ENCODE measurements around the gene PIGS. TPM values are rescaled to one million over a fixed set of nuclear protein-coding genes. Genes with fewer than 3 reads are reported as not detected.
A peak's percentile ranks its signal among the peaks of the same experiment; 100 is the strongest.

PIGS gene
- total and polyA plus RNA-seq, 2 donors (not counting 3 experiments of a cell fraction or from before 2014, with no cell fraction given) = 71.3 to 110 TPM

DNA sequence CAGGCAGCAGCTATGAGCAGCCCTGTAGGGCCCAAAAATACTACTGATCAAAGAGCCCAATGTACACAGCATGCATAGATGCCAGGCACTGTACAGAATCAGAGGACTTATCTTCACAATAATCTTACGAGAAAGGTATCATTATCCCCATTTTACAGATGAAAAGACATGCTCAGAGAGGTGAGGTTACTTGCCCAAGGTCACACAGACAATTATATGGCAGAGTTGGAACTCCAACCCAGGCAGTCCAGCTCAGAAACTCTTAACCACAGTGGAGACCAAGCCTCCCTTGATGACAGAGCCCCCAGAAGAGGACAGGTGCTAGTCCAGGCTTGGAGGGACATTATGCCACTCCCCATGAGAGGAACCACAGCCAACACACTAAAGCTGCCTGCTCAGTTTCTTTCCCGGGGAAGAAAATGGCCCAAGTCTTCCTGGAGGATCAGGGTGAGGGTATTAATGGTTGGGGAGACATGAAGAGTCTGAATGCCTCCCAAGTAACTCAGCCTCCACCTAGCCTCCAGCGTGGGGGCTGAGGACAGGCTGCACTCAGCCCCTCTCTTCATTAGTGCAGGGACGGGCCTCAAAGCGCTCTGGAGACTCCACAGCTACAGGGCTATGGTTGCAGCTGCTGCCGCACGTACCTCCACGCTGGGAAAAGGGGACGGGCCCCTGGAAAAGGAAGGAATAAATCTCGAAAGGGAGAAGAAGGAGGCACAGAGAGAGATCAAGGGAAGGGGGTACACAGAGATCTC, 19.7 kb downstream of the PIGS start:
- no TSS peak for BruUV-seq (replicated peaks)
- Histone ChIP-seq H3K4me1 (ENCODE audit: control insufficient read depth, extremely low read depth, insufficient read depth, low read length) (peaks cover 6% of the 10 kb centered on the region), H3K9me1 (replicated peaks; ENCODE audit: control insufficient read depth, extremely low read depth, insufficient read depth, low read length) (no peaks in the 10 kb centered on the region), H3K79me2 (ENCODE audit: control insufficient read depth, insufficient read depth, low read length) (no peaks in the 10 kb centered on the region), H3K4me3 (replicated peaks in 1 of 3; ENCODE audit: insufficient read depth in 1 of 3, low read depth in 1 of 3, low read length in 3 of 3) (peak overlapping the region; percentile 59 to 77 (median 64)), H3K9me3 (replicated peaks; ENCODE audit: control insufficient read depth, insufficient read depth, low read length) (no peaks in the 10 kb centered on the region), H3K4me2 (ENCODE audit: insufficient read depth, low read length) (peak overlapping the region; percentile 72), H3K27me3 (ENCODE audit: control insufficient read depth in 2 of 2, insufficient read depth in 2 of 2, low read length in 2 of 2) (no peaks in the 10 kb centered on the region), H3K27ac (ENCODE audit: insufficient read depth, low read depth, low read length) (no peak overlapping the region), H3K9ac (replicated peaks; ENCODE audit: extremely low read depth, insufficient read depth, low read length) (no peak overlapping the region), H4K20me1 (replicated peaks; ENCODE audit: control insufficient read depth, extremely low read depth, insufficient read depth, low read length) (no peaks in the 10 kb centered on the region), H2AFZ (ENCODE audit: low read depth, low read length) (peak overlapping the region; percentile 47), H3K36me3 (ENCODE audit: control insufficient read depth in 2 of 2, extremely low read depth in 1 of 2, insufficient read depth in 2 of 2, low read length in 2 of 2) (peaks cover 0 to 22% of the 10 kb centered on the region in 2 experiments)
- POLR2A ChIA-PET = no interaction called here
- CTCF ChIA-PET = interaction anchor here (1.7 to 1.9 kb wide), 2 partner anchors 10 to 19 kb away, joined by 4 to 7 read pairs; partner anchors contain the start of gene PIGS
- FAIRE-seq (peak; percentile 46), DNase-seq (ENCODE audit: low read depth, low spot score) (peak; percentile 24)
- dilution Hi-C loops (cut with MboI; ENCODE audit: extremely low pct_ligation_motif_present, low sequenced_read_pairs) = no loop called here
- intact Hi-C loops (cut with micrococcal nuclease) = loop anchor here (2.0 kb wide), 1 partner anchor 19 kb away; the partner anchor contains the start of gene PIGS
- TF ChIP-seq, protein P1, sequence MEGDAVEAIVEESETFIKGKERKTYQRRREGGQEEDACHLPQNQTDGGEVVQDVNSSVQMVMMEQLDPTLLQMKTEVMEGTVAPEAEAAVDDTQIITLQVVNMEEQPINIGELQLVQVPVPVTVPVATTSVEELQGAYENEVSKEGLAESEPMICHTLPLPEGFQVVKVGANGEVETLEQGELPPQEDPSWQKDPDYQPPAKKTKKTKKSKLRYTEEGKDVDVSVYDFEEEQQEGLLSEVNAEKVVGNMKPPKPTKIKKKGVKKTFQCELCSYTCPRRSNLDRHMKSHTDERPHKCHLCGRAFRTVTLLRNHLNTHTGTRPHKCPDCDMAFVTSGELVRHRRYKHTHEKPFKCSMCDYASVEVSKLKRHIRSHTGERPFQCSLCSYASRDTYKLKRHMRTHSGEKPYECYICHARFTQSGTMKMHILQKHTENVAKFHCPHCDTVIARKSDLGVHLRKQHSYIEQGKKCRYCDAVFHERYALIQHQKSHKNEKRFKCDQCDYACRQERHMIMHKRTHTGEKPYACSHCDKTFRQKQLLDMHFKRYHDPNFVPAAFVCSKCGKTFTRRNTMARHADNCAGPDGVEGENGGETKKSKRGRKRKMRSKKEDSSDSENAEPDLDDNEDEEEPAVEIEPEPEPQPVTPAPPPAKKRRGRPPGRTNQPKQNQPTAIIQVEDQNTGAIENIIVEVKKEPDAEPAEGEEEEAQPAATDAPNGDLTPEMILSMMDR (IDR thresholded peaks at IDR 0.05; ENCODE audit: extremely low read depth in 1 of 2, insufficient read depth in 1 of 2, low read depth in 1 of 2, low read length in 2 of 2) = no peak
- TF ChIP-seq FOS (IDR thresholded peaks at IDR 0.05; ENCODE audit: borderline replicate concordance, insufficient read depth, low read length) (no peak), POLR2AphosphoS5 (IDR thresholded peaks at IDR 0.05; ENCODE audit: insufficient read depth, low read depth, low read length) (no peak), EZH2 (IDR thresholded peaks at IDR 0.05; ENCODE audit: borderline replicate concordance, low read depth, low read length, severe bottlenecking) (no peak), POLR2A (IDR thresholded peaks at IDR 0.05; ENCODE audit: low read depth, low read length) (no peak), JUN (IDR thresholded peaks at IDR 0.05; ENCODE audit: borderline replicate concordance, insufficient read depth, insufficient read length, low read depth) (no peak), GATA2 (IDR thresholded peaks at IDR 0.05; ENCODE audit: insufficient read depth, insufficient read length, low read depth, low read length) (no peak), MYC (IDR thresholded peaks at IDR 0.05; ENCODE audit: low read depth, low read length) (no peak), MAX (IDR thresholded peaks at IDR 0.05; ENCODE audit: insufficient read depth, insufficient read length) (no peak)

Data from endothelial cell of umbilical vein (primary cell).